T-helper 1 cell treated with Interleukin-12 subunit alpha and Interleukin-12 subunit beta and Interleukin-4 antibody, amounts not matched to agents 30 μg/mL and 1 μg/mL, for 36 hours (primary cell): ENCODE data around the gene ARRDC5.
"Not testable (repeated sequence)": the region's sequence is repeated elsewhere in the genome, so short reads cannot be mapped to it uniquely, and the experiment has no call there.

Source experiments
- H3K27ac Mint-ChIP-seq: one replicate; pipeline ENCODE4 v1.8.0; 2021; ENCODE audit warnings: mild to moderate bottlenecking, mixed read lengths
- H3K27me3 Mint-ChIP-seq: one replicate; pipeline ENCODE4 v1.8.0; 2021; ENCODE audit warnings: low read depth, mixed read lengths
- H3K36me3 Mint-ChIP-seq: one replicate; pipeline ENCODE4 v1.8.0; 2021; ENCODE audit warnings: low read depth, mixed read lengths
- H3K4me1 Mint-ChIP-seq: one replicate; pipeline ENCODE4 v1.8.0; 2021; ENCODE audit warnings: low read depth, mixed read lengths
- H3K4me3 Mint-ChIP-seq: one replicate; pipeline ENCODE4 v1.8.0; 2021; ENCODE audit warnings: mild to moderate bottlenecking, moderate library complexity, mixed read lengths
- H3K9me3 Mint-ChIP-seq: one replicate; pipeline ENCODE4 v1.8.0; 2021; ENCODE audit warnings: mixed read lengths

ARRDC5 gene

DNA sequence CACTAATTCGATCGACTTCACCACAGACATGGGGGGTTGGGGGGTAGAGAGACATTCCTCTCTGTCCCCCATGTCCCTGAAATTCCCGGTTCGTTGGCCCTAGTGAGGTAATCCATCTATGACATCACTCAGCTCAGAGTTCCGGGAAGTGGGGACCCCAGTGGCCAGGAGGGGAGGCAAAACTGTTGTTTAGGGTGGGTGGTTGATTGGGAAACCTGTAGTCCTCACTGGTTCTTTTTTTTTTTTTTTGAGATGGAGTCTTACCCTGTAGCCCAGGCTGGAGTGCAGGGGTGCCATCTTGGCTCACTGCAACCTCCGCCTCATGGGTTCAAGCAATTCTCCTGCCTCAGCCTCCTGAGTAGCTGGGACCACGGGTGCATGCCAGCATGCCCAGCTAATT lies at the start of gene ARRDC5:
Gene ARRDC5 (minus strand): TSS at position 101 of the 400 bp plus-strand sequence. CDS start 71 bp downstream, at position 30.
- Mint-ChIP-seq H3K4me3 (no peak within 1 kb of the TSS), H3K4me1 (no peaks in the 10 kb centered on the region), H3K36me3 (no peaks in the 10 kb centered on the region), H3K27ac (no peak within 1 kb of the TSS), H3K9me3 (no peaks in the 10 kb centered on the region), H3K27me3 (no peaks in the 10 kb centered on the region)

DNA sequence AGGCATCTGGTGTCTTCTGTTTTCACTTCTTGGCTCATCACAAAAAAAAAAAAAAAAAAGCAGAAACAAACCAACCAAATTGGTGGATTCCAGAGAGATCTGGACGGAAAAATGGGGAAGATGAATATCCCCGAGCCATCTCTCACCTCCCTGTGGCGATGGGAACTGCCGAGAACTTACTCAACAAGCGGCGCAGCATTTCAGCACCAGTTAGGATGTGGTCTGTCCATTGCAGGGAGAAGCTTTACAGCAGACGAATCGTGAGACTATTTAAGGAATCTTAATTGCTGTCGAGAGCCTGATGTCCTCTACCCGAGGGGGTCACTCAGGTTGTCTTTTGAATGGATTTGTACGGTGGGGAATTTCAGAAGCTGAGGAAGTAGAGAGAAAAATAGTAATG lies 49.0 kb upstream of the ARRDC5 start:
- Mint-ChIP-seq H3K4me3 (no peak overlapping the region), H3K27ac (no peak overlapping the region), H3K4me1 (peaks cover 2% of the 10 kb centered on the region), H3K9me3 (no peaks in the 10 kb centered on the region), H3K36me3 (peaks cover 30% of the 10 kb centered on the region), H3K27me3 (no peaks in the 10 kb centered on the region)

DNA sequence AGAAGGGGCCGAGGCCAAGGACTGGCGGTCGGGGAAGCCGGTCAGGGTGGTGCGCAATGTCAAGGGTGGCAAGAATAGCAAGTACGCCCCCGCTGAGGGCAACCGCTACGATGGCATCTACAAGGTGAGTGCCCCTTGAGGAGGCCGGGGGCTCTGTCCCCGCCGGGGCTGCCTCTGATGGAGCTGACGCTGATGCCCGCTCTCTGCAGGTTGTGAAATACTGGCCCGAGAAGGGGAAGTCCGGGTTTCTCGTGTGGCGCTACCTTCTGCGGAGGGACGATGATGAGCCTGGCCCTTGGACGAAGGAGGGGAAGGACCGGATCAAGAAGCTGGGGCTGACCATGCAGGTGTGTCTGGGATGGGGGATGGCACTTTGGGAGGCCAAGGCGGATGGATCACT lies 48.0 kb upstream of the ARRDC5 start:
- not testable (repeated sequence) for H3K9me3 Mint-ChIP-seq
- peaks cover 32% of the 10 kb centered on the region for H3K36me3 Mint-ChIP-seq

DNA sequence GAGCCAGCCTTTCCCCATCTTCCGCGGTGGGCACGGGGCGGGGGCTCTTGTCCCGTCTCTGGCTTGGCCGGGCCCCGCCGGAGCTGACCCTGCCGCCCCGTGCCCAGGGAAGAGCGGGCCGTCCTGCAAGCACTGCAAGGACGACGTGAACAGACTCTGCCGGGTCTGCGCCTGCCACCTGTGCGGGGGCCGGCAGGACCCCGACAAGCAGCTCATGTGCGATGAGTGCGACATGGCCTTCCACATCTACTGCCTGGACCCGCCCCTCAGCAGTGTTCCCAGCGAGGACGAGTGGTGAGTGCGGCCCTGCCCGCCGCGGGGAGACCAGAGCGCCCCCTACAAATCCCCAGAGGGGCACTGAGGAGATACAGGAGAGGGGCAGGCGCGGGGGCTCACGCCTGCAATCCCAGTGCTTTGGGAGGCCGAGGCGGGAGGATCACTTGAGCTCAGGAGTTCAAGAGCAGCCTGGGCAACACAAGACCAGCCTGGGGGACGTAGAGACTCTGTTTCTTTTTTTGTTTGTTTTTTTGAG lies 39.0 kb upstream of the ARRDC5 start:
- not testable (repeated sequence) for H3K4me3 Mint-ChIP-seq, H3K4me1 Mint-ChIP-seq, H3K27ac Mint-ChIP-seq, H3K27me3 Mint-ChIP-seq, H3K9me3 Mint-ChIP-seq
- peaks cover 12% of the 10 kb centered on the region for H3K36me3 Mint-ChIP-seq

More for the DNA sequence above, 48.0 kb upstream of the ARRDC5 start:
- H3K27ac Mint-ChIP-seq, H3K4me3 Mint-ChIP-seq, H3K4me1 Mint-ChIP-seq, H3K27me3 Mint-ChIP-seq: not testable (repeated sequence)

DNA sequence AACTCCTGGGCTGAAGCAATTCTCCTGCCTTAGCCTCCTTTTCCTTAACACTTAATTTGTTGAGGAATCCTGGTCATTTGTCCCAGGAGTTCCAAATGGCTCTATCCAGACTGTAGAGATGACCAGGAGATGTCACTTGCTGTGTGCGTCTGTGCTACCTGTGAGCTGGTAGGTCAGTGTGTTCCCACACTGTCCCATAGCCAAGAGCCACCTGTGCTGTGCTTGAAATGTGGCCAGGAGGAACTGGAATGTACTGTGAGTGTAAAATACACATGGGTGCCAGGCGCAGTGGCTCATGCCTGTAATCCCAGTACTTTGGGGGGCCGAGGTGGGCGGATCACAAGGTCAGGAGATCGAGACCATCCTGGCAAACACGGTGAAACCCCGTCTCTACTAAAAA lies 36.8 kb upstream of the ARRDC5 start:
- Mint-ChIP-seq H3K27me3 (no peaks in the 10 kb centered on the region), H3K27ac (no peak overlapping the region), H3K36me3 (peaks cover 19% of the 10 kb centered on the region), H3K4me1 (no peaks in the 10 kb centered on the region), H3K4me3 (no peak overlapping the region), H3K9me3 (no peaks in the 10 kb centered on the region)

DNA sequence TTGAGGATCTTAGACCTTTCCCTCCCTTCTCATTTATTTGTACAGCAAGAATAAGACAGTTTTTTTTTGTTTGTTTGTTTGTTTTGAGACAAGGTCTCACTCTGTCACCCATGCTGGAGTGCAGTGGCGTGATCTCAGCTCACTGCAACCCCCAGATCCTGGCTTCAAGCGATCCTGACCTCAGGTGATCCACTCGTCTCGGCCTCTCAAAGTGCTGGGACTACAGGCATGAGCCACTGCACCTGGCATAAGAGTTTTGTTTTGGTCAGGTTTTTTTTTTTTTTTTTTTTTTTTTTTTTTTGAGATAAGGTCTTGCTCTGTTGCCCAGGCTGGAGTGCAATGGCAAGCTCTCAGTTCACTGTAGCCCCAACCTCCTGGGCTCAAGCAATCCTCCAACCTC lies 35.8 kb upstream of the ARRDC5 start:
- not testable (repeated sequence) for H3K4me1 Mint-ChIP-seq, H3K27me3 Mint-ChIP-seq, H3K9me3 Mint-ChIP-seq, H3K27ac Mint-ChIP-seq, H3K4me3 Mint-ChIP-seq
- H3K36me3 Mint-ChIP-seq: peaks cover 21% of the 10 kb centered on the region

DNA sequence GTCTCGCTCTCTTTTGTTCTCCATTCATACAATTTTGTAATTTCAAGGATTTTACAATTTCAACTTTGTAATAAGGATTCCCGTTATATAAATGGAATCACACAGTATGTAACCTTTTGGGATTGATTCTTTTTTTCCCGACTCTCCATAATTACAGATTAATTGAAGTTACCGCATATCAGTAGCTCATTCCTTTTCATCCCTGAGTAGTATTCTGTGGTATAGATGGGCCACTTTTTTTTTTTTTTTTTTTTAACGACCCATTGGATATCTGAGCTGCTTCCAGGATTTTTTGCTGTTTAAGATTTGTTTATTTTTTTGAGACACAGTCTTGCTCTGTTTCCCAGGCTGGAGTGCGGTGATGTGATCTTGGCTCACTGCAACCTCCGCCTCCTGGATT lies 34.4 kb upstream of the ARRDC5 start:
- no peak overlapping the region for H3K4me3 Mint-ChIP-seq
- H3K27me3 Mint-ChIP-seq: no peaks in the 10 kb centered on the region
- peaks cover 26% of the 10 kb centered on the region for H3K36me3 Mint-ChIP-seq
- H3K9me3 Mint-ChIP-seq: no peaks in the 10 kb centered on the region
- no peaks in the 10 kb centered on the region for H3K4me1 Mint-ChIP-seq
- no peak overlapping the region for H3K27ac Mint-ChIP-seq

DNA sequence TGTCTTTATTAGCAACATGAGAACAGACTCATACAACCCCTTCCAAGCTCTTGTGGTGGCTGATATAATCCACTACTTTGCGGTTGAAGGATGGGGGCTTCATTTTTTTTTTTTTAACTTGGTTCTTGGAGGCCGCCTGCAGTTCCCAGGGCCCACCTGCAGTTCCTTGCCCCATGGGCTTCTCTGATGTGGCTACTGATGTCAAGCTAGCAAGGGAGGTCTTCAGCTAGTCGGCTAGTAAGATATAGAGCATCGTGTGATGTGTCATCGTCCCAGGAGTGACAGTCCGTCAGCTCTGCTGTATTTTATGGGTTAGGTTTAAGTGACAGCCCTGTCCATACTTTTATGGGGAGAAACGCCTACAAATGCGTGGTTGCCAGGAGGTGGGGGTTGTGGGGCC lies 32.7 kb upstream of the ARRDC5 start:
- Mint-ChIP-seq H3K9me3 (no peaks in the 10 kb centered on the region), H3K27ac (peak overlapping the region; percentile 26), H3K27me3 (no peaks in the 10 kb centered on the region), H3K36me3 (peaks cover 28% of the 10 kb centered on the region), H3K4me3 (no peak overlapping the region), H3K4me1 (no peaks in the 10 kb centered on the region)

DNA sequence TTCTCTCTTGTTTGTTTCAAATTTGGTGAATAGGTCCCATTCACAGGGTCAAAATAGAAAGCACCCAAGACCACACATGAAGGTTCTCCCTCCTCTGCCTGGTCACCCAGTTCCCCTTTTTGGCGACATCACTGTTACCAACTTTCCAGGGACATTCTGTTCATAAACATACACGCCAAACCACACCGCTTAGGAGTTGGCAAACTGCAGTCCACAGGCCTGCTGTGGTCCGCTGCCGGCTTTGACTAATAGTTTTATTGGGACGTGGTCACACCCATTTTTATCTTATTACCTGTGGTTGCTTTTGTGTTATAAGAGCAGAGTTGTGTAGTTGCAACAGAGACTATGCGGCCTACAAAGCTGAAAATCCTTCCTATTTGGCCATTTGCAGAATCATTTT lies 30.8 kb upstream of the ARRDC5 start:
- peaks cover 26% of the 10 kb centered on the region for H3K36me3 Mint-ChIP-seq
- no peak overlapping the region for H3K27ac Mint-ChIP-seq
- no peaks in the 10 kb centered on the region for H3K4me1 Mint-ChIP-seq
- no peaks in the 10 kb centered on the region for H3K9me3 Mint-ChIP-seq
- no peak overlapping the region for H3K4me3 Mint-ChIP-seq
- H3K27me3 Mint-ChIP-seq: no peaks in the 10 kb centered on the region

DNA sequence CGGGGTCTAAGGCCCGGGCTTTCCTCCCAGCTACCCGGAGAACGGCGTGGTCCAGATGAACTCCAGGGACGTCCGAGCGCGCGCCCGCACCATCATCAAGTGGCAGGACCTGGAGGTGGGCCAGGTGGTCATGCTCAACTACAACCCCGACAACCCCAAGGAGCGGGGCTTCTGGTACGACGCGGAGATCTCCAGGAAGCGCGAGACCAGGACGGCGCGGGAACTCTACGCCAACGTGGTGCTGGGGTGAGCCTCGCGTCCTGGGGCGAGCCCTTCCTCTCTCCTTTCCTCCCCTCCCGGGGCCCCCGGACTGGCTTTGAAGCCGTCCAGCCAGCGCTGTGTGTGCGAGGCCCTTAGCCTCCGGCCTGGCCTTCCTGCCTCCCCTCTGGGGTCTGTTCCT lies 30.0 kb upstream of the ARRDC5 start:
- Mint-ChIP-seq H3K36me3 (peaks cover 26% of the 10 kb centered on the region), H3K27me3 (no peaks in the 10 kb centered on the region), H3K9me3 (no peaks in the 10 kb centered on the region), H3K27ac (no peak overlapping the region), H3K4me1 (no peaks in the 10 kb centered on the region), H3K4me3 (no peak overlapping the region)

DNA sequence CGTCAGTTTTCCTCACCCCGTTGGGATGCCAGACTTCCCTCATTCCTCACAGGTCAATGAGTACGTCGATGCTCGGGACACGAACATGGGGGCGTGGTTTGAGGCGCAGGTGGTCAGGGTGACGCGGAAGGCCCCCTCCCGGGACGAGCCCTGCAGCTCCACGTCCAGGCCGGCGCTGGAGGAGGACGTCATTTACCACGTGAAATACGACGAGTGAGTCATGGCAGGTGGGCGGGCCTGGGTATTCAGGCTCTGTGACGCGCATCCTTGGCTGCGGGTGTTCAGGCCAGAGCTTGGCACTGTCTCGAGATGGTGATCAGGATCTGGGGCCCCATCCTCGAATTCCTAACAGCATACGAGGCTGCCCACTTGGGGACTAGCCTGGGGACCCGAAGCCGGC lies 28.0 kb upstream of the ARRDC5 start:
- H3K27ac Mint-ChIP-seq: no peak overlapping the region
- no peaks in the 10 kb centered on the region for H3K4me1 Mint-ChIP-seq
- no peak overlapping the region for H3K4me3 Mint-ChIP-seq
- H3K36me3 Mint-ChIP-seq: peaks cover 19% of the 10 kb centered on the region
- H3K27me3 Mint-ChIP-seq: no peaks in the 10 kb centered on the region
- H3K9me3 Mint-ChIP-seq: no peaks in the 10 kb centered on the region

DNA sequence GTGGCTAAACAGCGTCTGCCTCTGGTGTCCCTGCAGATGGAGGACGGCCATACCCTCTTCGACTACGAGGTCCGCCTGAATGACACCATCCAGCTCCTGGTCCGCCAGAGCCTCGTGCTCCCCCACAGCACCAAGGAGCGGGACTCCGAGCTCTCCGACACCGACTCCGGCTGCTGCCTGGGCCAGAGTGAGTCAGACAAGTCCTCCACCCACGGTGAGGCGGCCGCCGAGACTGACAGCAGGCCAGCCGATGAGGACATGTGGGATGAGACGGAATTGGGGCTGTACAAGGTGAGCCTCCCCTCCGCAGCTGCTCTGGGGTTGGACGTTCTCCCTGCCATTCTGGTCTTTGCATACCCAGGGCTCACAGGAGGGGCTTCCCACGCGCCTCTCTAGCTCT lies 26.5 kb upstream of the ARRDC5 start:
- Mint-ChIP-seq H3K27ac (no peak overlapping the region), H3K4me1 (peaks cover 2% of the 10 kb centered on the region), H3K36me3 (peaks cover 10% of the 10 kb centered on the region), H3K4me3 (no peak overlapping the region), H3K9me3 (no peaks in the 10 kb centered on the region), H3K27me3 (no peaks in the 10 kb centered on the region)

DNA sequence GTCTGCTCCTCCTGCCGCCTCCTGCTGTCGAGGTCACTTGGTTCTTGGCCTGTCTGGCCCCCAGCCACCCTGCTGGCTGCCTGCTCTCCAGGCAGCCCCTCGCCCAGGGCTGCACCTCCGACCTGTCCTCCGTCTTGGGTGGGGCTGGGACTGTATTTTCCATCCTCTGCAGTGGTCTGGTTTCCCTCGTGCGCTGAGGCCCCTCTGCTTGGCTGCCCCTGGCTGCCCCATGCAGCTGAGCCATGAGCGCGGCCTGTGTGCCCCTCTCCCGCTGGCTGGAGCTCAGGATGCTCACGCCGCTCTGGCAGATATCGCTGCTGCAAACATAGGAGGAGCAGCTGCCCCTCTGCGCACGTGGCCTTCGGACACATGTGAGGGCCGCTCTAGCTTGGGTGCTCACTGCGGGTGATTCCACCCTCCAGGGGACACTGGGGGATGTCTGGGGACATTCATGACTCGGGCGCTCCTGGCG lies 20.6 kb upstream of the ARRDC5 start:
- Mint-ChIP-seq H3K27ac (no peak overlapping the region), H3K4me3 (no peak overlapping the region), H3K9me3 (no peaks in the 10 kb centered on the region), H3K27me3 (no peaks in the 10 kb centered on the region), H3K36me3 (peaks cover 12% of the 10 kb centered on the region), H3K4me1 (peaks cover 5% of the 10 kb centered on the region)

DNA sequence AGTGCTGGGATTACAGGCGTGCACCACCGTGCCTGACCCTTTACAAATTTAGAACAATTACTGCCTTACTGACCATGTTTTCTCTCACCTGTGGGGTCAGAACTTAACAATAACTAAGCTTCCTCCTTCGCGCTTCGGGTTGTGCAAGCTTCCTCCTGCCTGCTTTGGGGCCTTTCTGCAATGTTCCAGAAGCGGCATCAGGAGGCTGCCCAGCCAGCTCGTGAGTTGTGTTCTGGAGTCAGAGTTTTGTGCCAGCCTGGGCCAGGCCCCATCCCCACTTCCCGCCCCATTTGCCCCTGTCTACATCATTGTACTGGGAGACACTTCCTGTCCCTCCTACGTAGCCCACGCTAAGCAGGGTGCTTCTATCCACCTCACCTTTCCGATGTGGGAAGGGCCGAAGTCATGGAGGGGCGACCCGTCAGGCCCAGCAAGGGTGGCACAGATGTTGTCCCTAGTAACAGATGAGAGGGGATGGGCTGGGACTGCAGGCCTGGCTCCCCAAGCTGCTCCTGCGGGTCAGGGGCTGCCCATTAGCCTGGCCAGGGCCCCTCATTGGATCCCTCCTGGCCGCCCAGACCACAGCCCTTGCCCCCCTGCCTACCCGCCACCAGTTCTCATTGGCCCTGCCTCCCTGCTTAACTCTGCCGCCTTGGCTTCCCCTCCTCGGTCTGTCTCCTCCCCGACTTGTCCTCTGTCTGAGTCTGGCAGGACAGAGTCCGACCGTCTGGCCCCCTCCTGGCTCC lies 20.0 kb upstream of the ARRDC5 start:
- Mint-ChIP-seq H3K27ac (no peak overlapping the region), H3K36me3 (peaks cover 12% of the 10 kb centered on the region)

DNA sequence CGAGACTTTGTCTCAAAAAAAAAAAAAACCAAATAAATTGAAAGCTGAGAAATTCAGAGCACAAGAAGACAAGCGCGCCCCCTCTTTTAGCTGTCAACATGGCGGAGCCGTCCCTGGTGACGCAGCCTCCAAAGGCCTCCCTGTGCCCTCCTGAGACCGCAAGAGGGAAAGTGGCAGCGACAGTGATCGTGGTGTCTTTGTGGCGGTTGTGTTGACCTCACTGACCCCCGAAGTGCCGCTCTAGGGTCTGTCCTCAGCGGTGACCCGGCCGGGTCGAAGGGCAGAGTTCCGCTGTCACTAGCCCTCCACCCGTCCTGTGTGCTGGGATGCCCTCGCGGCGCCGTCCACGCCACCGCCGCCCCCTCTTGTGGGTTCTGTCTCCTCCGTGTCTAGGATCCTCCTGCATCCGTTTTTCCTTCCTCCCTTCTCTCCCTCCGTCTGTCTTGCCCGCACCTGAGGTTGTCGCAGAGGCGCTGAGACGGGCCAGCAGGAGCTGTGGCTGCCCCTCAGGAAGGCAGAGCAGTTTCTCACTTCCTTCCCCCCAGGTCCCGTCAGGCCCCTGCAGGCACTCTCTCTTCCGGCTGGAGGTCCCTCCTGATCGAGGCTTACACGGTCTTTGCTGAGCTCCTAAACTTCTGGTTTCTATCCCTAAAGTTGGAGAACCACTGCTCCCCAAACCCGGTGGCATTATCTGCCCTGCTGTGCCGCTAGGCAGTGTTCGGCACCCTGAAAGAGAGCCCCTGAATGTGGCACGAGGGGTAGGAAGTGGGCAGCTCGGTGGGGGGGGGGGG lies 13.8 kb upstream of the ARRDC5 start:
- no peaks in the 10 kb centered on the region for H3K27me3 Mint-ChIP-seq
- peaks cover 46% of the 10 kb centered on the region for H3K4me1 Mint-ChIP-seq
- peak overlapping the region; percentile 99 for H3K27ac Mint-ChIP-seq
- peaks cover 40% of the 10 kb centered on the region for H3K36me3 Mint-ChIP-seq
- no peaks in the 10 kb centered on the region for H3K9me3 Mint-ChIP-seq
- H3K4me3 Mint-ChIP-seq: peak overlapping the region; percentile 97

More for the DNA sequence above, 20.0 kb upstream of the ARRDC5 start:
- Mint-ChIP-seq H3K9me3 (no peaks in the 10 kb centered on the region), H3K4me1 (peaks cover 5% of the 10 kb centered on the region), H3K4me3 (no peak overlapping the region), H3K27me3 (no peaks in the 10 kb centered on the region)
